SJCRH30 (cell line): ENCODE results near the gene ATP5ME. TPM values are rescaled to one million over a fixed set of nuclear protein-coding genes. Genes with fewer than 3 reads are reported as not detected.
"Not testable (repeated sequence)": the region's sequence is repeated elsewhere in the genome, so short reads cannot be mapped to it uniquely, and the experiment has no call there.

Experiments
- DNase-seq, 2 experiments: peaks; one replicate each; pipeline ENCODE4 v3.0.0-alpha.2; 2015 to 2020
- H3K27ac ChIP-seq: fragments of 250-450 bp; sonication (Bioruptor Pico); 2 replicates; pipeline ENCODE4 v1.5.1; 2020; ENCODE audit warnings: mild to moderate bottlenecking, moderate library complexity
- H3K27me3 ChIP-seq: fragments of 250-450 bp; sonication (Bioruptor Pico); 2 replicates; pipeline ENCODE4 v1.5.1; 2020; ENCODE audit warnings: mild to moderate bottlenecking, moderate library complexity
- H3K36me3 ChIP-seq: fragments of 250-450 bp; sonication (Bioruptor Pico); 2 replicates; pipeline ENCODE4 v1.5.1; 2020; ENCODE audit warnings: mild to moderate bottlenecking, moderate library complexity
- H3K4me1 ChIP-seq: fragments of 250-450 bp; sonication (Bioruptor Pico); 2 replicates; pipeline ENCODE4 v1.5.1; 2020; ENCODE audit warnings: mild to moderate bottlenecking, moderate library complexity
- H3K4me3 ChIP-seq: fragments of 250-450 bp; sonication (Bioruptor Pico); 2 replicates; pipeline ENCODE4 v1.5.1; 2020; ENCODE audit warnings: mild to moderate bottlenecking, moderate library complexity
- H3K9me3 ChIP-seq: fragments of 250-450 bp; sonication (Bioruptor Pico); replicated peaks from 2 replicates; pipeline ENCODE4 v1.5.1; 2020; ENCODE audit warnings: mild to moderate bottlenecking, moderate library complexity
- total RNA-seq: library from RNA; depleted of rRNA; stranded (reverse); fragments of >200 nt; shearing (Covaris generic); gene quantifications from 2 replicates; pipeline ENCODE4 v1.2.3, GENCODE V29; 2014

Gene ATP5ME
- total RNA-seq, 1 experiment from 2014 or later, result 338 TPM

- no peak for DNase-seq
- H3K27me3 ChIP-seq, result no peaks in the 10 kb centered on the region
- H3K27ac ChIP-seq, result no peak overlapping the region
- H3K4me1 ChIP-seq, result peaks cover 3% of the 10 kb centered on the region; the same call in 1 of the 2 replicates
- no peaks in the 10 kb centered on the region for H3K36me3 ChIP-seq
- no peak overlapping the region for H3K4me3 ChIP-seq
- H3K9me3 ChIP-seq, result no peaks in the 10 kb centered on the region
Observed at GRCh38 chr4:651884-652642, 22.0 kb downstream of the ATP5ME start.

GRCh38 chr4:650951-651883, 22.9 kb downstream of the ATP5ME start:
- Histone ChIP-seq H3K4me1 (peaks cover 3% of the 10 kb centered on the region; the same call in 1 of the 2 replicates), H3K27ac (no peak overlapping the region), H3K4me3 (no peak overlapping the region), H3K9me3 (no peaks in the 10 kb centered on the region), H3K27me3 (no peaks in the 10 kb centered on the region), H3K36me3 (no peaks in the 10 kb centered on the region)
- no peak for DNase-seq

- H3K9me3 ChIP-seq, result no peaks in the 10 kb centered on the region
- no peak overlapping the region for H3K4me3 ChIP-seq
Observed at GRCh38 chr4:650461-650860, 23.6 kb downstream of the ATP5ME start.

GRCh38 chr4:649751-650310, 24.2 kb downstream of the ATP5ME start:
- no peaks in the 10 kb centered on the region for H3K9me3 ChIP-seq

More at GRCh38 chr4:650461-650860, 23.6 kb downstream of the ATP5ME start:
- H3K27ac ChIP-seq, result no peak overlapping the region
- no peaks in the 10 kb centered on the region for H3K36me3 ChIP-seq
- peaks cover 3% of the 10 kb centered on the region; the same call in 1 of the 2 replicates for H3K4me1 ChIP-seq
- no peak for DNase-seq
- no peaks in the 10 kb centered on the region for H3K27me3 ChIP-seq

GRCh38 chr4:649293-649625, 24.8 kb downstream of the ATP5ME start:
- no peak overlapping the region for H3K4me3 ChIP-seq
- no peaks in the 10 kb centered on the region for H3K27me3 ChIP-seq
- peaks cover 3% of the 10 kb centered on the region; the same call in 1 of the 2 replicates for H3K4me1 ChIP-seq
- no peaks in the 10 kb centered on the region for H3K9me3 ChIP-seq
- no peaks in the 10 kb centered on the region for H3K36me3 ChIP-seq
- no peak for DNase-seq
- H3K27ac ChIP-seq, result no peak overlapping the region

More at GRCh38 chr4:649751-650310, 24.2 kb downstream of the ATP5ME start:
- Histone ChIP-seq H3K4me1 (peaks cover 3% of the 10 kb centered on the region; the same call in 1 of the 2 replicates), H3K27me3 (no peaks in the 10 kb centered on the region), H3K4me3 (no peak overlapping the region), H3K36me3 (no peaks in the 10 kb centered on the region), H3K27ac (no peak overlapping the region)
- DNase-seq, result no peak

- DNase-seq, result peak; percentile 75 to 80
- Histone ChIP-seq H3K27me3 (no peaks in the 10 kb centered on the region), H3K4me3 (no peak overlapping the region), H3K4me1 (peaks cover 3% of the 10 kb centered on the region; the same call in 1 of the 2 replicates), H3K36me3 (no peaks in the 10 kb centered on the region), H3K9me3 (no peaks in the 10 kb centered on the region), H3K27ac (no peak overlapping the region)
Observed at GRCh38 chr4:648579-649292, 25.3 kb downstream of the ATP5ME start.

GRCh38 chr4:647481-647880, 26.6 kb downstream of the ATP5ME start:
- Histone ChIP-seq H3K4me1 (peaks cover 3% of the 10 kb centered on the region; the same call in 1 of the 2 replicates), H3K27ac (no peak overlapping the region), H3K36me3 (no peaks in the 10 kb centered on the region), H3K27me3 (no peaks in the 10 kb centered on the region), H3K4me3 (no peak overlapping the region), H3K9me3 (no peaks in the 10 kb centered on the region)
- no peak for DNase-seq

- no peak overlapping the region for H3K4me3 ChIP-seq
- no peaks in the 10 kb centered on the region for H3K27me3 ChIP-seq
- H3K36me3 ChIP-seq, result no peaks in the 10 kb centered on the region
- peaks cover 3% of the 10 kb centered on the region; the same call in 1 of the 2 replicates for H3K4me1 ChIP-seq
- no peaks in the 10 kb centered on the region for H3K9me3 ChIP-seq
- no peak for DNase-seq
- no peak overlapping the region for H3K27ac ChIP-seq
Observed at GRCh38 chr4:646460-646859, 27.6 kb downstream of the ATP5ME start.

GRCh38 chr4:642366-642765, 31.7 kb downstream of the ATP5ME start:
- not testable (repeated sequence) for H3K9me3 ChIP-seq, DNase-seq, H3K36me3 ChIP-seq, H3K27me3 ChIP-seq, H3K4me1 ChIP-seq, H3K27ac ChIP-seq, H3K4me3 ChIP-seq

- no peak overlapping the region for H3K27ac ChIP-seq
- H3K9me3 ChIP-seq, result no peaks in the 10 kb centered on the region
- H3K4me1 ChIP-seq, result no peaks in the 10 kb centered on the region
- H3K36me3 ChIP-seq, result no peaks in the 10 kb centered on the region
- DNase-seq, result no peak
- H3K4me3 ChIP-seq, result no peak overlapping the region
- no peaks in the 10 kb centered on the region for H3K27me3 ChIP-seq
Observed at GRCh38 chr4:637536-638280, 36.4 kb downstream of the ATP5ME start.

GRCh38 chr4:636628-637159, 37.4 kb downstream of the ATP5ME start:
- Histone ChIP-seq H3K27me3 (no peaks in the 10 kb centered on the region), H3K4me1 (no peaks in the 10 kb centered on the region), H3K9me3 (no peaks in the 10 kb centered on the region), H3K36me3 (no peaks in the 10 kb centered on the region), H3K27ac (no peak overlapping the region), H3K4me3 (no peak overlapping the region)
- DNase-seq, result no peak

GRCh38 chr4:635851-636627, 38.0 kb downstream of the ATP5ME start:
- Histone ChIP-seq H3K4me3 (no peak overlapping the region), H3K9me3 (no peaks in the 10 kb centered on the region), H3K27ac (no peak overlapping the region), H3K4me1 (no peaks in the 10 kb centered on the region), H3K27me3 (no peaks in the 10 kb centered on the region), H3K36me3 (no peaks in the 10 kb centered on the region)
- no peak for DNase-seq
